Renal cortical epithelial cell (primary cell): ENCODE data around the gene SEMA3D. TPM values are rescaled to one million over a fixed set of nuclear protein-coding genes. Genes with fewer than 3 reads are reported as not detected.
"Not testable (repeated sequence)": the region's sequence is repeated elsewhere in the genome, so short reads cannot be mapped to it uniquely, and the experiment has no call there.

Experiments
- DNase-seq: peaks from one replicate; pipeline ENCODE4 v3.0.0-alpha.2; 2011; ENCODE audit warnings: low read depth
- total RNA-seq: library from RNA; depleted of rRNA; stranded (reverse); fragments of >200 nt; gene quantifications from 2 replicates; pipeline ENCODE4 v1.2.3, GENCODE V29; 2014

Gene SEMA3D
- total RNA-seq, 1 donor from 2014 or later = 0.20 TPM

DNA sequence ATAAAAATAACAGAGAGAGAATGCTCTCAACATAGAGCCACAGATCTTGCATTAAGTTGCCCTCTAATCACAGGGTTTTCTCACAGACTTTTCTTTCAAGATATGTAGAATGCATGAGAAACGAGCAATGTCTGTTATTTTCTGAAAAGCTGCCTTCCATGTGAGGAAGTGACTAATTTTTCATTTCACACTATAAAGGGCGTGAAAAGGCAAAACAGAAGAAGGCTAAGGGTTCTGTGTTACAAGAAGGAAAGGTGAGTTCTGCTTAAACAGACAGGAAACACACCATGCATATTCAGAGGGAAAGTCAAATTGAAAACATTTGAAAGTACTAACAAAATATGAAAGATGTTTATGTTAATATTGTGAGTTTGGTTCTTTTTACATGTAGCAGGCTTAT is 189.2 kb downstream of the SEMA3D start:
- DNase-seq = no peak

- not testable (repeated sequence) for DNase-seq
Observed at GRCh38 chr7:84992954-84993353, 193.9 kb downstream of the SEMA3D start.

DNA sequence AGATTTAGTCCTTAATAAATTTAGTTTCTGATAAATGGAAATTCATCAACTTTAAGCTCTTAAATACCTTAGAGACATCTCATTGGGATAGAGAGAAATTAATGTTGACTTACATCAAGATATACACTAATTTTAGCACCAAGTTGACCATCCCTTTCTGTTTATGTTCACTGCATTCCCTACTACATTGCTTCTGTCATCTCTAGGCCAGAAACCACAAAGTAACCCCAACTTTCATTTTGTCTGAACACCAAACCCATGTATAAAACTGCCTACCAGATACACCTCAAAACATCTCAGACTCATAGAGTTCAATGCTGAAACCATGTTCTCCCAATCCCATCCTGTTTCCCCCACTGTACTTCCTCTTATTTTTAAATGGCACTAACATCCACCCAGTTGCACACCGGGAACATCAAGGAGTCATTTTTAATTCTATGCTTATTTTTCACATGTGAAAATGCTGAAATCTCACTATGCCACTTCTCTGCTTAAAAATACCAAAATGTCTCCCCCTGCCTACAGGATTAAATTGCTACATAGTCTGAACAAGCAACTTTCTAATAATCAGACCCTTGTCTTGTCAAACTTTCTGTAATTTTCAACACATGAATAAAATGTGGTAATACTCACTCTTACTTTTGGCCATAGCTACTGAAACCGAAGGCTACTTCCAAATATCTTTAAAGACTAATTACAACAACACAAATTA is 201.6 kb downstream of the SEMA3D start:
- no peak for DNase-seq

DNA sequence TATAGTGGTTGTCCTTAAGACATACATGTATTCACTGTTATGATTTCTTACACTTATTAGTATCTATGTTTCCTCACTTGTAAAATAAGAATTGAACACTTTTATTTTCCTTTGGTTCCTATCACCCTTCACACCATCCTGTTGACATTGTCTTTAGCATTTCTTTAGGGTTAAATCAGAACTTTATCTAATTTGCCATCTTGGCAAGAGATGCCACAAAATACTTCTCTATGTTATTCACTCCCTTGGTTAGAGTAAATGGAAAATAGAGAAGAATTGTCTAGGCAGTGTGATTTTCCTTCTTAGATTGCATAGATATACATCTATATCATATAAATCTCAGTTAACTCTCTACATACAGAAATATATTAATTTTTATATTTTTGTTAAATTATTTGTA is 204.7 kb downstream of the SEMA3D start:
- no peak for DNase-seq

- peak; percentile 54 for DNase-seq
Observed at GRCh38 chr7:84981055-84981976, 205.5 kb downstream of the SEMA3D start.

DNA sequence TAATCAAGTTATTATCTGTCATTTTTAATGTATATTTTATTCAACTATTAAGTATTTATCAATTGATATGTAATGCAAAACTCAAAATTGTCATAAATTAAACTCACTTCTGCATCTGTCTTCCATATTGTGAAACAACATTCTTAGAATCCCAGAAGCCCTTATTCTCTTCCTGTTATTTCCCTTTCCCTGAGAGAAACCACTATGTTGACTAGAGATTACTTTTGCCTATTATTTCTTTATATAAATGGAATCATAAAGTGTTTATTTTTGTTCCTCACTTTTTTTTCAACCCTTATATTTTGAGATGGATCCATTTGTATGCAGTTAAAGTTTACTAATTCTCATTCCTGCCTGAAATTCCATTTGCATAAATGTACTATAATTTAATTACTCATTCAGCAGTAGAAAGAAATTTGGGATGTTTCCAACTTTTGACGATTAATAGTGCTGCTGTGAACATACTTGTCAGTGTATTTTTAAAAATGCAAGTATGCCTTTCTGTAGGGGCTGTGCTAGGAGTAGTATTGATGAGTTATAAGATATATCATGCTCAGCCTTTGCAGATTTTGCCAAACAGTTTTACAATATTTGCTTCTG is 211.2 kb downstream of the SEMA3D start:
- DNase-seq = peak; percentile 9

DNA sequence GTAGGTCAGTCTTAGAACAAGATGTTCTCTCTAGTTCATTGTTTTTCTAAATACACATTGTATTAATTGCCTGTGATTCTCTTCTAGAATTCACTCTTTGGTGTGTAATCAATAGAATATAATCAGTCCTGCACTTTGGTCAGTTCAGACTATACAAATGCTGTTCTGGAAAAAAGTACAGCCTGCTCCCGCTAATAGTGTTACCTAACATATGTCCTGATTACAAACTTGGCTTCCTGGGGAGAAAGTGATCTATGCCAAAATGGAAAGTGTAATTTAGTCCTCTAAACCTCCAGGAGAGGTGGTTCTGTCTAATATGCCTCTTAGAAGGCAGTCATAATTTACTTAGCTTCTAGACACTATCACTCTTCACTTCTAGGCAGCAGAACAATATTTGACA is 215.5 kb downstream of the SEMA3D start:
- no peak for DNase-seq

- no peak for DNase-seq
Observed at GRCh38 chr7:84970670-84971069, 216.2 kb downstream of the SEMA3D start.

GRCh38 chr7:84953234-84953633 is 233.6 kb downstream of the SEMA3D start:
- no peak for DNase-seq

- DNase-seq = peak; percentile 45
Observed at GRCh38 chr7:84950836-84951235, 236.0 kb downstream of the SEMA3D start.

DNA sequence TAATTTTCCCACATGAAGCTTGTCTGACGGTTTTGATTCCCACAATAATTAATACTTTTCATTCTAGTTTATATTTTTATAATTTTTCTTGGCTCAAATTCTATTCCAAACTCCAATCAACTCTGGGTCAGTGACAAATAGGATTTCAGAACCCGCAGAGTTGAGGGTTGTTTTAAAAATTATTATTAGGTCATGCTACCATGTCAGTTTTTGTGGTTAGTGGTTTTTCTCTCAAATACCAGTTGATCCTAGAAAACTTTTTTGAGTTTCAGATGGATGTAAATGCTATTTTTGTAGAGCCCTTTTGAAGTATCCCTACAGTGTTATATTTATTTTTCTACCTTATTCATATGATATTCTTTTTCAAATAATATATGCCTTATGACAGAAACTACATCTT is 237.4 kb downstream of the SEMA3D start:
- no peak for DNase-seq

- DNase-seq = no peak
Observed at GRCh38 chr7:84949067-84949466, 237.8 kb downstream of the SEMA3D start.

DNA sequence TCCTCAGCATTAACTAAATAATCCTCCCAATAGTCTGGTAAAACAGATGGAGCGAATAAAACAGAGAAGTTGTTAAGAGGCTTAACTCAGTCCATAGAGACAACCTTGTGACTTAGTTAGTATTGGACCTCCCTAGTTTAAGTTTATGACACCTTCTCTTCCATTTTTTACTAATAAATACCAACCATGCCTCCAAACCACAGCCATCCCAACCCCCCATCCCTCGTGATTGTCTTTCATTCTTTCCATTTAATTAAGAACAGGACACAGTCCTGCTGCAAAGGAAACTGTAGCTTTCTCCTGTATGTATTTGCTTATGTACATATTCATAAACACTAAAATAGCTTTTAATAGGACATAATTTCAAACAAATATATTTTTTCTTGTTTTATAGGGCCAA is 238.2 kb downstream of the SEMA3D start:
- DNase-seq = no peak

GRCh38 chr7:84946549-84946948 is 240.3 kb downstream of the SEMA3D start:
- no peak for DNase-seq
